Fibroblast of upper back skin (primary cell): Measurements from ENCODE around the gene CTRB1.
"Not testable (repeated sequence)": the region's sequence is repeated elsewhere in the genome, so short reads cannot be mapped to it uniquely, and the experiment has no call there.

ENCODE experiments used
- DNase-seq: peaks from one replicate; pipeline ENCODE4 v3.0.0-alpha.2; 2013

The CTRB1 gene

DNA sequence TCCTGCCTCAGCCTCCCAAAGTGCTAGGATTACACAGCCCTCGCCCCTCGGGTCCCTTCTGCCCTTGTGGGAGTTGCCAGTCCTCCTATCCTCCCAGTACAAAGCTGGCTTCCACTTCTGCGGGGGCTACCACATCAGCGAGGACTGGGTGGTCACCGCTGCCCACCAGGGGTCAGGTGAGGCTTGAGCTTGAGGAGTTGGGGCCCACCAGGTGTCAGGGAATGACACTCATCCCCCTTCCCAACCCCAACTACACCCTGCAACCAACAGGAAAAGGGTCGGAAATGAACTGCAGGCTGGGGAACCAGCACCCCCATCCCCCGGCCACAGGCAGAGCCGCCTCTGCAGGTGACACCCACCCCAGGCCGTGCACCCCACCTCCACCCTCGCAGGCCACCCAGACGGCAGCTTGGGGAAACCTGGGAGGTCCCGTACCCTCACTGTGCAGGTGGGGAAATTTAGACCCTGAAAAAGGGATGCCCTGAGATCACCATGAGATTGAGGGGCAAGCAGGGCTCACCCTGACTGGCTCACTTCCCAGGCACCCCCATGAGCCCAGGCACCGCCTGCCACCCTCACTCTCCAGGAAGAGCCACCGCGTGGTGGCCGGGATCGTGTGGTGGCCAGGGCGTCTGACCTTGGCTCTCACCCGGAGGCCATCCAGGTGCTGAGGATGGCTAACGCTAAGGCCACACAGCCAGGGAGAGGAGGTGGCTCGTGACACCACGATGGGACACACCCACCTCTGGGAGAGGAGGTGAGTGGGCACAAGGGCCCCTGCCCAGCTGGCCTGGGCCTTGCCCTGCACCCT, 8.0 kb downstream of the CTRB1 start:
- DNase-seq = no peak

- DNase-seq = no peak
Observed at GRCh38 chr16:75227361-75228142, 8.8 kb downstream of the CTRB1 start.

- no peak for DNase-seq
Observed at GRCh38 chr16:75228143-75228976, 9.6 kb downstream of the CTRB1 start.

DNA sequence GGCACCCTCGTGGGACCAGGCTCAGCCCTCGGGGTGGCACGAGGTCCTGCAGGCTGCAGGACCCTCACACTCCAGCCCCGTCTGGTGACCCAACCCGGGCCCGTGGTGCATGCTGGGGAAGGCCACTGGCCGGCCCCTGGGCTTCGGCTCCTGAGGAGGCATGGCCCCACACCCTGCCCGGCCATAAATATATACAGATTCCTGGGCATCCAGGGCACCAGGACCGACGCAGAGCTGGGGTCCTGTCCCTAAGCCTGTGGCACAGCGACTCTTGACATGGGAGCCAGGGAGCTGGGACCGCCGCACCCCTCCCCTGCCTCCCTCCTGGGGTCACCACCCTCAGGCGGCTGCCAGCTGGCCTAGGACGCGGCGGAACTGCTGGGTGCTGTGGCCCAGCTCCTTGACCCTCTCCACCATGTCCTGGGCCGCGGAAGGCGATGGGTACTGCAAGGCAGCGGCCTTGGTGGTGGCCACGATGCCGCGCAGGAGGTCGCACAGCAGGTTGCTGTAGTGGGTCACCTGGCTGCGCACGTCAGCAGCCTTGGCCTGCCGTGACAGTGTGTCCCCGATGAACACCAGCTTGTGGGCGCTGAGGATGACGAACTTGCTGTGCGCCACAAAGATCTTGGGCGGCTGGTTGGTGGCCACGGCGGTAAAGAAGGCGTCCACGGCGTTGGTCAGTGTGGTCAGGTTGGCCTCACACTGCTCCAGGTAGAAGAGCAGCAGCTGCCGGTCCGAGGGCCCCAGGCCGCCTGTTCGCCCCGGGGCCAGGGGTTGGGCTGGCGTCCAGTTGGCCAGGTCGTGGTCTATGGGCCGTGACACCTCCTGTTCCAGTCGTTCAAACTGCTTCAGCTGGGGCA, 10.6 kb downstream of the CTRB1 start:
- no peak for DNase-seq

DNA sequence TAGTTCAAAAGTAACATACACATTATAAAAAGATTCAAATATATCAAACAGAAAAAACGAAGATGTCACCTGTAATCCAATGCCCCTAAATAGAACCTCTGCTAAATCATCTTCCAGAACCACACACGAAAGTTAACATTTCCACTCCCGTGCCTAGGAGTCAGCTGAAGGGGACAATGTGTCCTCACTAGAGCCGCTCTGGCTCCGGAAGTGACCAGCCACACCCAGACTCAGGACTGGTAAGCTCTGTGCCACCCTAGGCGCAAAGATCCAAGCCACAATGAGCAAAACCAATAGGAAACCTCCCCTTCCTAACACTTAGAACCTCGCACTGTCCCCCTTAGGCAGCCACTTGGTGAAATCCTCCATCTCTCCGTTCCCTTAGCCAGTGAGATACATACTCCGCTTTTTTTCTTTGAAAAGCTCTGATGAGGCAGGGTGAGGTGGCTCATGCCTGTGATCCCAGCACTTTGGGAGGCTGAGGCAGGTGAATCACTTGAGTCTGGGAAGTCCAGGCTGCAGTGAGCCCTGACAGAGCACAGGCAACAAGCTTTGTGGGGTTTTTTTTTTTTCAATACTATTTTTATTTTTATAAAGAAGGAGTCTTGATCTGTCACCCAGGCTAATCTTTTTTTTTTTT, 11.8 kb downstream of the CTRB1 start:
- no peak for DNase-seq

GRCh38 chr16:75231570-75231969, 12.8 kb downstream of the CTRB1 start:
- DNase-seq = no peak

DNA sequence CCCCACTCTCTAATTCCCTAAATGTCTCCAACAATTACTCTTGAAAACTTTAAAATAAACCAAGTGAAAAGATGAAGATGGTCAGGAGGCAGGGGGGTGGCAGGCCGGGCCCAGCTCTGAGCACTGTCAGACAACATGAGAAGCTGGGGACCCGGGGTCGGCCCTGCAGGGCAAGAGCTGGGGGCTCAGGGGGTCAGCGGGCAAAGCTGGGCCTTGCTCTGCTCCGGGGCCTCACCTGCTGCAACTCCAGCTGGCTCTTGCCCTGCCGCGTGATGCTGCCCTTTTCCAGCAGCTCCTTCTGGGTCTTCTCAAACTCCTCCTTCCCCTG, 14.8 kb downstream of the CTRB1 start:
- no peak for DNase-seq

DNA sequence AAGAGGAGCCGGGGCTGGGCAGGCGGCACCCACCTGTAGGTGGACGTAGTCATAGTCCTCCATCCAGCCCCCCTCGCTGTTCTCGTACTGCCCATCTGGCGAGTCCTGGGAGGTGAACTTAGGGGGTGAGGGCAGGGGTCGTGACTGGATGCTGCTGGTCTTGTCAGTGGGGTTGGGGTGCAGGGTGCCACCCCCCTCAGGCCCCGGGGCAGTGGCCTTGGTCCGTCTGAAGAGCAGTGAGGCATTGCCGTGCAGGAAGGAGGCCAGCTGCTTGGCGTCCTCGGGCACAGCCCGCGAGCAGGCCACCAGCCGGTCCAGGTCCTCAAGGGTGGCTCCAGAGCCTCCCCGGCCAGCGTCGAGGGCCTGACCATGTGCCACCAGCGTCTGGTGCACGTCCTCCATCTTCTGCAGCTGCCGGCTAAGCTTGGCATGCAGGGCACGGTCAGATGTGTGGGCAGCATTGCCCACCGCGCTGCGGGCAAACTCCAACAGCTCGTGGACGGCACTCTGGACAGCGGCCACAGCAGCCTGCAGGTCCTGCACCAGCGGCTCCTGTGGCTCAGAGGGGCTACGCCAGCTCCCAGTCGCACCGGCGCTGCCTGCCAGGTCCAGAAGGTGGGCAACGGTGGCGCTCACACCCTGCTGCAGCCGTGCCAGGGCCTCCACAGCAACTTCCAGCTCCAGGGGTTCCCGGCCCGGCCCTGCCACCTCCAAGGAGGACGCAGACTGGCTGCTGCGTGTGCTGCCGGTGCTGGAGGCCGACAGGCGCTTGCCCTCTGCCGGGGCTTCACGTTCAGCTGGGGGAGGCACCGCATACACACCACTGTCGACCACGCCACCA, 16.3 kb downstream of the CTRB1 start:
- DNase-seq = no peak

GRCh38 chr16:75235721-75236193, 17.0 kb downstream of the CTRB1 start:
- DNase-seq = no peak

DNA sequence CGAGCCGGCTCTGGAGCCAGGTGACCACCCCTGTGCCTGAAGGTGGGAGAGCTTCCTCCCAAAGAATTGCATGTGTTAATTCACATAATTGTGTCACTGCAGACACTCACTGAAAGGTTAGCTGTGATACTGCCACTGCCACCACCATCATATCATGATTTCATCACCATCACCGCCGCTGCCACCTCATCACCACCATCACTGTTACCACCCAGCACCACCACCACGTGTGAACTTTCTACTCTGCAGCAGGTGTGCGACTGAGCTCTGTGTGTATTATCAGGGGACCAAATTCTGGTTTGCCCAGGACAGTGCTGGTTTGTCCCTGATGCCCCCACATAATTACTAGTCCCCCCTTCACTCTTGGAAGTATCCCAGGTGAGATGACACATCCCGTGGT, 17.4 kb downstream of the CTRB1 start:
- no peak for DNase-seq

DNA sequence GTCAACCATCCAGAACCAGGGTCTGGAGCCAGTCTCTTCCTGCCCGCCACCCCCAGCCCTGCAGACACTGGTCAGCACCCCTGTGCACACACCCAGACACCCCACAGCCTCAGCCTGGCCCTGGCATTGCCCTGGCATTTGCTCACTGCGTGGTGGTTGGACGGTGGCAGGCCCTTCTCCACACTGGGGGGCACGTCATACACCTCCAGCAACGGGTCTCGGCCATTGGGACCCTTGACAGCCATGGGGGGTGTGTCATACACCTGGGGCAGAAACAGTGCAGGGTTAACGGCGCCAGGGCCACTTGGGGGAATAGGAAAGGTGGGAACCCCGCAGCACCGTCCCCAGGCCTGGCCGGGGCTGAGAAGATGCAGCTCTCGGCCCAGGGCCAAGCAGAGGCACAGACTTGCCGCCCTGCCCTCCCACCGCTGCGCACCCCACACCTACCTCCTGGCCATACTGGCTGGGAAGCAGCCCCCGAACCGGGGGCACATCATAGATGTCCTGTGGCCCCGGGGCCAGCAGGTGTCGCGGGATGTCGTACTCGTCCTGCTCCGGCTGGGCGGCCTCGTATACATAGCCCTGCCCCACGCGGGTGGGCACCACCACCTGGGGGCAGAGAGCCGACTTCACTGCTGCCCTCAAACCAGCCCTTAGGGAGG, 18.1 kb downstream of the CTRB1 start:
- DNase-seq = no peak

DNA sequence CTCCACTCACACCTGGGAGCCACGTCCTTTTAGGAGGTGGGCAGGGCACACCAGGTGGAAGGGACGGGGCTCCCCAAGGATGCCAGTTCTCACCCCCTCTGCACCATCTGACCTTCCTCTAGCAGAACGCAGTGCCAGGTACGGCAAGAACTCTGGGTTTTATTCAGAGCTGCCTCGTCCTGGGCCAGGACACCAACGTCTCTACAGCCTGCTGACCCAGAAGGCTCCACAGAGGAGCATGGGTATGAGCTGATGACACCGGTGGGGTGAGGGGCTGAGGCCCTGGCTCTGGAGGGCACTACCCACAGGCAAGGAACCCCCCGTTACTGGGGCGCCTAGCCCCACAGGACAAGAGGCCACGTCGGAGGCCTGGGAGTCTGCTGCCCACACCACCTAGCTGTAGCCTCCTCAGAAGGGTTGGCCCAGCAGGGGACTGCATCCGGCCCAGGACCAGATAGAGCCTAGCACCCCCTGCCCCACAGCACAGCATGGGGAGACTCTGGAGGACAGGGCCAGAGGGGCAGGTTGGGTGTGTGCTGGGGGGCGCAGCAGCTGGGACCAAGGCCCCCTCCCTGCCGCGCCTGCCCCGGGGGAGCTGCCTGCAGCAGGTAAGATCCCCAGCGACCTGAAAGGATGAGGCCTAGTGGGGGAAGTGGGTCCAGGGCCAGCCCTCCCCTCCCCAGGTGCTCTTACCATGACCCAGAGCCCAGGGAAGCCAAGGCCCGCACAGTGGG, 18.8 kb downstream of the CTRB1 start:
- no peak for DNase-seq

DNA sequence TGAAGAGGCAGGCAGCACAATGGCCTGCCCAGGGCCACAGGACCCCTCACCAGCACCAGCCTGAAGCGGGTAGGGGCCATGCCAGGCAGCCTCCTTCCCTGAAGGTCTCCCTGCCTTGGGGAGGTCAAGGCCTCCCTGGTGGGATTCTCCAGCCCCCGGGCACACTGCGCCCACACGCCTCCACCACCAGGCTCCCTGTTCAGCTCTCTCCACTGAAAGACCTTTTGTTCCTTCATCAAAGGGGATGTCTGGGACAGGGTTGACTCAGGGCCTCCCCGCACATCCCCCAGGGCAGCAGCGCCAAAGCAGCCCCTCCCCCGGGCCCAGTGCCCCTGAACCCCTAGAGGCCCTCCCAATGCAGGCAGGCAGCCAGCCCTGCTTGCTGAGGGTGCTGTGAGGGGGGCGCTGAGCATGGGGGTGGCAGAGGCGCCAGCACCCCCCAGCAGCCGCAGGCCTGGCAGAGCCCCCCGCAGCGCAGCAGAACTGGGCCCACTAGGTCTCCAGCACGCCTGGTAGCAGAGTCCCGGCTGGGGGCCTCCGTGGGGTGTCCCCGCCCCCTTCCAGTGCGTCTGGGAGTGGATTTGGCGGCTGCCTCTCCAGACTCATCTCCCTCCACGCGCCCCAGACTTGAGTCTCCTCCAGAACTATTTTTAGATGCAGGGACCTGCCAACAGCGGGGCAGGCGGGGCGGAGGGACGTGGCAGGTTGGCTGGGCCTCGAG, 19.5 kb downstream of the CTRB1 start:
- peak; percentile 95 for DNase-seq

GRCh38 chr16:75238853-75239541, 20.2 kb downstream of the CTRB1 start:
- peak; percentile 40 for DNase-seq

DNA sequence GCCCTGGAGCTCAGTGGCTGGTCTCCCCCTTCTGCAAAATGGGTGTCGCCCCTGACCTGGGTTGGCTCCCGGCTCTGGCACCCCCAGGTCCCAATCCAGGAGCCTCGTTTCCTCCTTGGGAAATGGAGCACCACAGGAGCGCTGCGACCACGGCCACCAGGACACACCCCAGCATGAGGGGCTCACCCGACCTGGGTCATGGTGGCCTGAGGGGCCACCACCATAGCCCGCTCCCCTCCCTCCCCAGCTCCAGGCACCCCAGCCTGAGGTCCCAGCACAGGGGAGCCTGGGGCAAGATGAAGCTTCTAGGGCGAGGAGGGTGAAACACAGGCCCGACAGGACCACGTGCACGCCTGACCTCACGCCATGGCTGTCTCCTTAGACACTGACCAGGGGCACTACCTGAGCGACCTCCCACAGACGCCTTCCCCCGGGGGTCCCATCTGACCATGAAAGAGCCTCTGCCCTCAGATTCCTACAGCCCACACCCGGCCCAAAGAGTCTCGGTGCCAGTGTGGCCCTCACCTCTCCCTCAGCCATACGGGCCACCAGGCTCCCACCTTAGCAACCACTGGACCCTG, 20.8 kb downstream of the CTRB1 start:
- no peak for DNase-seq

- DNase-seq = not testable (repeated sequence)
Observed at GRCh38 chr16:75240633-75241032, 21.8 kb downstream of the CTRB1 start.

DNA sequence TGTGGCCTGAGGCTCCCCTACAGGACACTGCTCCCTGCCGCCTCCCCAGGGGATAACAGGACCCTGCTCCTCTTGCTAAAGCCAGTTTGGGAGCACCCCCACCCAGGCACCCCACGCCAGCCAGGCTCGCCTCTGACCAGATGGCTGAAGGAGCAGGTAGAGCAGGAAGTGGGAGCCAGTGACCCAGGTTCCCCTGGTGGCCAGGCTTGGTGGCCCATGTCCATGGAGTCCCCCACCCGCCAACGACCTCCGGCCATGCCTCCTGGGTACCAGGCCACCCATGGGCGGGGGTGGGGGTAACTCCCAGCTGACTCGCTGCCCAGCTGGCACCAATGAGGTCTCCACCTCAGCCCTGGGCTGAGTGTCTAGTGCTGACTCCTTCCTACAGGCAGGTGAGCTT, 22.6 kb downstream of the CTRB1 start:
- DNase-seq = no peak

- DNase-seq = no peak
Observed at GRCh38 chr16:75241955-75242354, 23.2 kb downstream of the CTRB1 start.
